ENCODE measurements around the gene TUBGCP3.

DNA sequence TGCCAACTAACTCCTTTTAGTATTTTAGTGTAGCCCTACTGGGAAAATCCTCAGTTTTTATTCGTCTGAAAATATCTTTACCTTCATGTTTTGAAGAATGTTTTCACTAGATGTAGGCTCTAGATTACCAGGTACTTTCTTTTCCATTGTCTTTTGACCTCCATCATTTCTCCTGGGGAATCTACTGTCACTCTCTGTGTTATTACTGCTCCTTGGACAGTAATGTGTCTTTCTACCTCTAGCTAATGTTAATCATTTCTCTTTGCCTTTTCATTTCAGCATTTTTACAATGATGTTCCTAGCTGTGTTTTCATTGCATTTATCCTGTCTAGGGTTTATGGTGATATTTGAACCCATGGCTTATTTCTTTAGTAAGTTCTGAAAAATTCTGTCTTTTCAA is 149.9 kb downstream of the TUBGCP3 start:
- TF ChIP-seq ZNF311 (CRISPR knock-in tag; IDR thresholded peaks at IDR 0.05) (no peak), POLR2AphosphoS5 (IDR thresholded peaks at IDR 0.05; ENCODE audit: control insufficient read depth, insufficient read depth, low read depth, low read length) (no peak), KAT7 (CRISPR knock-in tag; IDR thresholded peaks at IDR 0.05; ENCODE audit: borderline replicate concordance) (no peak), SRF (CRISPR knock-in tag; IDR thresholded peaks at IDR 0.05) (no peak)
